Subcutaneous adipose tissue (tissue), 4 donors: ENCODE measurements around the gene SFI1. TPM values are rescaled to one million over a fixed set of nuclear protein-coding genes. Genes with fewer than 3 reads are reported as not detected.

Experiments
- CTCF ChIP-seq: fragments of 450-650 bp; IDR thresholded peaks from one replicate; pipeline ENCODE4 v1.5.1; 2016; ENCODE audit warnings: low read depth, mild to moderate bottlenecking, control low read depth, antibody characterized with exemption, moderate library complexity
- total RNA-seq, 4 donors: library from RNA; depleted of rRNA; stranded (reverse); fragments of >200 nt; gene quantifications; one replicate each; pipeline ENCODE4 v1.1.0, GENCODE V29; 2016

SFI1 gene
- total RNA-seq, 4 donors from 2014 or later = 7.8 to 28.3 (median 23.2) TPM

- TF ChIP-seq CTCF = no peak
Observed at GRCh38 chr22:31488346-31488883, 7.9 kb upstream of the SFI1 start.

- TF ChIP-seq CTCF = no peak
Observed at GRCh38 chr22:31488988-31489617, 7.2 kb upstream of the SFI1 start.

GRCh38 chr22:31489632-31490495 is 6.5 kb upstream of the SFI1 start, which contains the start of gene EIF4ENIF1:
Gene EIF4ENIF1 (minus strand): TSS chr22:31489842. CDS start chr22:31488718, 1,124 bp downstream.
- TF ChIP-seq CTCF = no peak

- no peak for TF ChIP-seq CTCF
Observed at GRCh38 chr22:31490496-31490925, 5.8 kb upstream of the SFI1 start.

- TF ChIP-seq CTCF = no peak
Observed at GRCh38 chr22:31491218-31491962, 4.9 kb upstream of the SFI1 start.

GRCh38 chr22:31492151-31492550 is 4.2 kb upstream of the SFI1 start:
- no peak for TF ChIP-seq CTCF
